NCI-H2081 (cell line): Measurements from ENCODE around the gene PROZ.
"Not testable (repeated sequence)": the region's sequence is repeated elsewhere in the genome, so short reads cannot be mapped to it uniquely, and the experiment has no call there.

Experiments used
- DNase-seq, 2 experiments: peaks; one replicate each; lab custom pipeline; 2025; lab: John Stamatoyannopoulos, UW

The PROZ gene

DNA sequence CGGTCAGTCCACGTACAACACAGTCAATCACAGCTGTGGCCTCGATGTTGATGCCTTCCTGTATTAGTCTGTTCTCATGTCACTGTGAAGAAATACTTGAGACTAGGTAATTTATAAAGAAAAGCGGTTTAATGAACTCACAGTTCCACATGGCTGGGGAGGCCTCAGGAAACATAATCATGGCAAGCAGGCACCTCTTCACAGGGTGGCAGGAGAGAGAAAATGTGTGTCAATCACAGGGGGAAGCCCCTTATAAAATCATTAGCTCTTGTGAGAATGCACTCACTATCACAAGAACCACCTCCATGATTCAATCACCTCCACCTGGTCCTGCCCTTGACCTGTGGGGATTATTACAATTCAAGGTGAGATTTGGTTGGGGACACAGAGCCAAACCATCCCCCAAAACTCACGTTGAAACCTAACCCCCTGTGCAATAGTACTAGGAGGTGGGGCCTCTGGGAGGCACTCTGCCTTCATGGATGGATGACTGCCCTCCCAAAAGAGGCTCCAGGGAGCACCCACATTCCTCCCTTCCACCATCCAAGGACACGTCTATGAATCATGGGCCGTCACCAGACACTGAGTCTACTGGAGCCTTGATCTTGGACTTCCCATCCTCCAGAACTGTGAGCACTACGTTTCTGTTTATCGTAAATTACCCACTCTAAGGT lies 2.3 kb upstream of the PROZ start:
- DNase-seq, result no peak

DNA sequence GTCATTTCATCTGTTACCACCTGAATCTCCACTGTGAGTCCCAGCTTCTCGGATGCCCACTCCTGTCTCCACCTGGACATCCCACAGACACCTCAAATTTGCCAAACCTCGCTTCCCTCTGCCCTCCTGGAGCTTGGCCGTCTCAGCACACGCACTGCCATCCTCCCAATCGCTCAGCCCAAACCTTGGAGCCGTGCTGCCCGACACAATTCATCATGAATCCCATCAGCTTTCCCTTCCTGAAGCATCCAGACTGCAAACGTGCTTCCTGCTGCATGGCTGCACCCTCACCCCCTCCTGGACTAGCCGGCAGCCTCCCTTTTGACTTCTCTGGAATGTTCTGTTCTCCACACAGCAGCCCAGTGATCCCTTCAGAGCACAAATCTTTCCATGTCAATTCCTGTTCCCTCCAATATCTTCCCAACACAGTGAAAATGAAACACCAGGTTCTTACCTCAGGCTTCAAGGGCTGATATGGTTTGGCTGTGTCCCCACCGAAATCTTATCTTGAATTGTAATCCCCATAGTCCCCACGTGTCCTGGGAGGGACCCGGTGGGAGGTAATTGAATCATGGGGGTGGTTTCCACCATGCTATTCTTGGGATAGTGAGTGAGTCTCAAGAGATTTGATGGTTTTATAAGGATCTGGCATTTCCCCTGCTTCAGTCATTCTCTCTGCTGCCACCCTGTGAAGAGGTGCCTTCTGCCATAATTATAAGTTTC lies 1.1 kb upstream of the PROZ start:
- DNase-seq, result no peak

DNA sequence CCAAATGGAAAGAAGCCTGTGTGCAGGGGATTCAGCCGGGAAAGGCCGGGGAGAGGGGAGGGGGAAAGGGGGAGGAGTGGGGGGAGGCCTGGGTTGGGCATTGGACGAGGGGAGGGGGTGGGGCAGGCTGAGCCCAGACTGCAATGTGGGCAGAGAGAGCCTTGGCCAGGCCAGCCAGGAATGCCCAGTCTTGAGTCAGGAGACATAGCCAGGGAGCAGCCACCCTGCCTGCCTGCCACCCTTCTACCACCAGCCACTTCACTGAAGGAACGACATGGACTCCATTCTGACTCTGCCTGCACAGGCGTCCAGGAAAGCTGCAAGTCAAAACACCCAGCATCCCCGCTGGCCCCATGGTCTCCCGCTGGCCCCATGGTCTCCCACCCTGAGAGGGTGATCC lies 498 bp downstream of the PROZ start:
- DNase-seq, result no peak

DNA sequence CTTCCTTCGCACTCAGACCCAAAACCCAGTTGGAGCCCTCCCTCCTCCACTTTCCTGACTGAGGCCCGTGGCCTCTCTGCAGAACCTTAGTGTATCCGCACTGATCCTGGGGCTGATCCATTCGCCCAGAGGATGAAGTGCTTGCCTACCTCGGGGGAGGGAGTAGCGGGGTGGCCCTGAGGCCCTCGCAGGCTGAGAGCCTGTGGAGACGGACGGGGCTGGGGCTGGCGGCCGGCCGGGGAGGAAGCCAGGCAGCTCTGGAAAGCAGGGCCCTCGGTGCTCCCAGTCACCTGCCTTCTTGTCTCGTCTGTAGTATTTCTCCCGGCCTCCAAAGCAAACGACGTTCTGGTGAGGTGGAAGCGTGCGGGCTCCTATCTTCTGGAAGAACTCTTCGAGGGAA lies 1.3 kb downstream of the PROZ start:
- no peak for DNase-seq

GRCh38 chr13:113160983-113161382 lies 2.5 kb downstream of the PROZ start:
- DNase-seq, result no peak

GRCh38 chr13:113161433-113161832 lies 3.0 kb downstream of the PROZ start:
- DNase-seq, result no peak

DNA sequence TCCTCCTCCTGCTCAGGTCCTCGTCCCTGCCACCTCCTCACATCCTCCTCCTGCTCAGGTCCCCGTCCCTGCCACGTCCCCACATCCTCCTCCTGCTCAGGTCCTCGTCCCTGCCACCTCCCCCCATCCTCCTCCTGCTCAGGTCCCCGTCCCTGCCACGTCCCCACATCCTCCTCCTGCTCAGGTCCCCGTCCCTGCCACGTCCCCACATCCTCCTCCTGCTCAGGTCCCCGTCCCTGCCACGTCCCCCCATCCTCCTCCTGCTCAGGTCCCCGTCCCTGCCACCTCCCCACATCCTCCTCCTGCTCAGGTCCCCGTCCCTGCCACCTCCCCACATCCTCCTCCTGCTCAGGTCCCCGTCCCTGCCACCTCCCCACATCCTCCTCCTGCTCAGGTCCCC lies 3.5 kb downstream of the PROZ start:
- DNase-seq, result not testable (repeated sequence)

DNA sequence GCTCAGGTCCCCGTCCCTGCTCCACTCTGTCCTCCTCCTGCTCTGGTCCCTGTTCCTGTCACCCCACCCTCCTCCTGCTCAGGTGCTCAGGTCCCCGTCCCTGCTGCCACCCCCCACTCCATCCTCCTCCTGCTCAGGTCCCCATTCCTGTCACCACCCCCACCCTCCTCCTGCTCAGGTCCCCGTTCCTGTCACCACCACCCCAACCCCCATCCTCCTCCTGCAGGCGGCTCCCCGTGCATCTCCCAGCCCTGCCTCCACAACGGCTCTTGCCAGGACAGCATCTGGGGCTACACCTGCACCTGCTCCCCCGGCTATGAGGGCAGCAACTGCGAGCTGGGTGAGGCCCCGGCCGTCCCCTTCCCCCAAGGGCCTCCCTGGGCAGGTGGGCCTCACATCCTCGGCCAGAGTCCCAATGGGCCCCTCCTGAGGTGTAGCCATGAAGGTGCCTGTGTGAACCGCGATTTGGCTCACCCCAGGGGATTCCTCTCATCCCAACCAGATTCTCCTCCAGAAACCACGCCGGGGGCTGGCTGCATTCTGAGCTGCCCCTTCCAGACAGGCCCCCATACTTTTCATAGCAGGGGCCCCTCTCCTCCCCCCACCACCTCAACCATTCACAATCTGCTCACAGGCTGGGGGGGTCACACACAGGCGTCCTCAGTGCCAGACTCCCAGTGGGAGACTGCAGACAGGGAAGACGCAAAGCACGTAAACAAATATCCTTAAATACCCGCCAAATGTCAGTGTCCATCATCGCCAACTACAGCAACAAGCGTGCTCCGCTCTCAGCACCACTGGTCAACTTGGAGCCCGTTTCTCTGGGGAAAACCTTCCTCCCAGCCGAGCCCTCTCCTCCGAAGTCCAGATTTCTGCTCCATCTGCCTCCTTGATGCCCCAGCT lies 4.6 kb downstream of the PROZ start:
- DNase-seq, result peak in 1 of 2 experiments; percentile 12

- no peak for DNase-seq
Observed at GRCh38 chr13:113164492-113164891, 6.0 kb downstream of the PROZ start.

DNA sequence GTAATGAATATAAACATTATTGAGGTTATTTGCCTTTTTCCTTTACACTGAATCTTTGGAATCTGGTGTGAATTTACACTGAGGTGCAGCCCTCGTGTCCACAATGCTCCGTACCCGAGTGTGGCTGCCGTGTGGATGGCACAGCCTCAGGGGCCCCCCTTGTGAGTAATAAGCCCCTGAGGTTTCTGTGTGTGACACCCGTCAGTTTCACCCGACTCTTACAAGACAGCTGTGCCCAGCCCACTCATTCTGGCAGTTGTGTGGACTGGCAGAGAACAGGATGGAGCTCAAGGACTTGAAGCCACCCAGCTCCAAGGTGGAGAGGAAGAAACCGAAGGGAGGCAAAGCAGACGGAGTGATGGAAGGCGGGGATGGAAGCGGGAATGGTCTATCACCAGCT lies 7.8 kb downstream of the PROZ start:
- DNase-seq, result no peak

GRCh38 chr13:113166681-113167080 lies 8.2 kb downstream of the PROZ start:
- no peak for DNase-seq

GRCh38 chr13:113167155-113167554 lies 8.7 kb downstream of the PROZ start:
- no peak for DNase-seq

GRCh38 chr13:113167575-113167974 lies 9.1 kb downstream of the PROZ start:
- no peak for DNase-seq

GRCh38 chr13:113168211-113168610 lies 9.8 kb downstream of the PROZ start:
- DNase-seq, result no peak

DNA sequence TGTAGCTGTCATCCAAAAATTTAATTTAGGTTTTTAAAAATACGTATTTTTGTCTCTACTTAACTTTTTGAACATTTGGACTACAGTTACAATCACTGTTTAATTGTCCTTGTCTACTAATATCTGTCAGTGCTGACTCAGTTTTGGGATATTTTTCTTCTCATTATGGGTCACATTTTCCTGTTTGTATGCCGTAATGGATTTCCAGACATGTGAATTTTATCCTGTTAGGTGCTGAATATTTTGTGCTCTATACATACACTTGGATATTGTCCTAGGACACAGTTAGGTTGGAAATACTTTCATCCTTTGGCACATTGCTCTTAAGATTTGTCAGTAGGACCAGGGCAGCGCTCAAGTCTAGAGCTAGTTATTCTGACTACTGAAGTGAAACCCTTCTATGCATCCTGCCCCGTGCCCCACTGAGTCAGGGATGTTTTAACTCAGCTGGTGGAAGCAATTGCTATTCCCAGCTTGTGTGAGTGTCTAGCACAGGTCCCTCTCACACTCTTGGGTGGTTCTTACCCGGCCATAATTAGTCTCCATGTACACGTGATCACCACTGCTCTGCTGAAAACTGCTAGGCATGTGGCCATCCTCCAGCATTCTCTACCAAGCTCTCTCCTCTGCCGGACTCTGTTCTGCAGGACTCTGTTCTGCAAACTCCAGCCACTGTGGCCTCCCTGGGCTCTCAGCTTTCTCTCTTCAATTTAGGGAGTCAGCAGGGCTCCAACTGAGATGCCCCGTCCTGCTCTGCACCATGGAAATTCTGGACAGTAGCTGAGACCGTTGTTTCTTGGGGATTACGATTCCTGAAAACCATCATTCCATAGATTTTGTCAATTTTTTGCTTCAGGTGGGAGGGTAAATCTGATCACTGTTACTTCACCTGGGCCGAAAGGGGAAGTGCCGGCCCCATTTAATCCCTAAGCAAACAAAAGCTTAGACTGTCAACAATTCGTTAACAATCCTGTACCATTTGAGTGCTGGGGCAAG lies 11.1 kb downstream of the PROZ start:
- peak in 1 of 2 experiments; percentile 42 for DNase-seq

- DNase-seq, result no peak
Observed at GRCh38 chr13:113170511-113170910, 12.1 kb downstream of the PROZ start.

- no peak for DNase-seq
Observed at GRCh38 chr13:113171250-113172125, 13.0 kb downstream of the PROZ start.

- no peak for DNase-seq
Observed at GRCh38 chr13:113172419-113172926, 14.0 kb downstream of the PROZ start.

- no peak for DNase-seq
Observed at GRCh38 chr13:113176280-113176679, 17.8 kb downstream of the PROZ start.

DNA sequence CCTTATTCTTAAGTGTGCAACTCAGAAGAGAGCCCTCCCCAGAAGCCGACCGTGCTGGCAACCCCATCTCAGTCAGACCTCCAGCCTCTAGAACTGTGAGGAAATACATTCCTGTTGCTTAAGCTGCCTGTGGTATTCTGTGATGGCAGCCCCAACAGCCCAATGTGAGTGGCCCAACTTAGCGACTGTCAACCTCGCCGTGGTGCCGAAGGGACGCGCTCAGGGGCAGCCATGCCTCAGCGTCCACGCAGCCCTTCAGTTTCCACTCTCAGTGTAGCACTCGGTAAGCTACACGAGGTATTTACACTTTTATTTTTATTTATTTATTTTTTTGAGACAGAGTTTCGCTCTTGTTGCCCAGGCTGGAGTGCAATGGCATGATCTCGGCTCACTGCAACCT lies 18.4 kb downstream of the PROZ start:
- no peak for DNase-seq
